Measurements from ENCODE around the gene BRMS1L. TPM values are rescaled to one million over a fixed set of nuclear protein-coding genes. Genes with fewer than 3 reads are reported as not detected.
A peak's percentile ranks its signal among the peaks of the same experiment; 100 is the strongest.
"Not testable (repeated sequence)": the region's sequence is repeated elsewhere in the genome, so short reads cannot be mapped to it uniquely, and the experiment has no call there.

The BRMS1L gene
- total RNA-seq (10 to 100 TPM; 14.2 to 15.8 (median 14.8) TPM), polyA plus RNA-seq (9.3 TPM)
- long read RNA-seq, donor 1, transcript BRMS1L-201 (10 exons, 2,657 nt), result major isoform, 35 of 39 reads
- long read RNA-seq, donor 1, partial matches to known transcripts, result 0 of 39 reads
- long read RNA-seq, donor 1, other reads (novel, unspliced or antisense), result 4 of 39 reads
- long read RNA-seq, donor 2, transcript BRMS1L-201 (10 exons, 2,657 nt), result major isoform, 9 of 11 reads
- long read RNA-seq, donor 2, partial matches to known transcripts, result 0 of 11 reads
- long read RNA-seq, donor 2, other reads (novel, unspliced or antisense), result 2 of 11 reads
- long read RNA-seq, donor 3, transcript BRMS1L-201 (10 exons, 2,657 nt), result major isoform, 44 of 48 reads
- long read RNA-seq, donor 3, partial matches to known transcripts, result 0 of 48 reads
- long read RNA-seq, donor 3, other reads (novel, unspliced or antisense), result 4 of 48 reads
- long read RNA-seq, donor 4, transcript BRMS1L-201 (10 exons, 2,657 nt), result major isoform, 12 of 12 reads
- long read RNA-seq, donor 4, partial matches to known transcripts, result 0 of 12 reads
- long read RNA-seq, donor 4, other reads (novel, unspliced or antisense), result 0 of 12 reads

- ATAC-seq (peak; percentile 99), DNase-seq (peak; percentile 99)
- H3K27me3 ChIP-seq (ENCODE audit: control insufficient read depth, insufficient read depth), result no peaks in the 10 kb centered on the region
- peak within 1 kb of the TSS; percentile 98 for H3K27ac ChIP-seq (ENCODE audit: low read length)
- H3K9me3 ChIP-seq (ENCODE audit: control insufficient read depth, low read length), result no peaks in the 10 kb centered on the region
- H3K4me1 ChIP-seq (ENCODE audit: control insufficient read depth, insufficient read depth, low read length), result no peaks in the 10 kb centered on the region
- intact Hi-C loops (cut with DNase I), result no loop called here
- peak within 1 kb of the TSS; percentile 76 for H3K4me3 ChIP-seq (ENCODE audit: low read length)
- under 1% methylated on average over 70 of the region's 70 CpGs for WGBS
Observed at GRCh38 chr14:35826218-35826951, at the start of gene BRMS1L. TSS of gene BRMS1L (plus strand) at chr14:35826338. CDS start at chr14:35826517, 179 bp downstream.

- 94% methylated on average over 4 of the region's 4 CpGs for WGBS
- ATAC-seq (no peak), DNase-seq (no peak)
- no peak overlapping the region for H3K4me3 ChIP-seq (ENCODE audit: low read length)
- H3K9me3 ChIP-seq (ENCODE audit: control insufficient read depth, low read length), result no peaks in the 10 kb centered on the region
- no peaks in the 10 kb centered on the region for H3K27me3 ChIP-seq (ENCODE audit: control insufficient read depth, insufficient read depth)
- no peaks in the 10 kb centered on the region for H3K4me1 ChIP-seq (ENCODE audit: control insufficient read depth, insufficient read depth, low read length)
- no peak overlapping the region for H3K27ac ChIP-seq (ENCODE audit: low read length)
- intact Hi-C loops (cut with DNase I), result no loop called here
Observed at GRCh38 chr14:35776823-35777222, 49.3 kb upstream of the BRMS1L start.

- H3K9me3 ChIP-seq (ENCODE audit: control insufficient read depth, low read length); H3K27ac ChIP-seq (ENCODE audit: low read length); intact Hi-C loops (cut with DNase I); DNase-seq; H3K27me3 ChIP-seq (ENCODE audit: control insufficient read depth, insufficient read depth); H3K4me1 ChIP-seq (ENCODE audit: control insufficient read depth, insufficient read depth, low read length); H3K4me3 ChIP-seq (ENCODE audit: low read length); ATAC-seq: not testable (repeated sequence)
- WGBS, result 99% methylated on average over 5 of the region's 5 CpGs
Observed at GRCh38 chr14:35777550-35777949, 48.6 kb upstream of the BRMS1L start.

GRCh38 chr14:35779368-35779767, 46.8 kb upstream of the BRMS1L start:
- 98% methylated on average over 3 of the region's 3 CpGs for WGBS
- ATAC-seq, result no peak

GRCh38 chr14:35783699-35784098, 42.4 kb upstream of the BRMS1L start:
- Histone ChIP-seq H3K9me3 (ENCODE audit: control insufficient read depth, low read length) (no peaks in the 10 kb centered on the region), H3K4me3 (ENCODE audit: low read length) (no peak overlapping the region), H3K27ac (ENCODE audit: low read length) (no peak overlapping the region), H3K4me1 (ENCODE audit: control insufficient read depth, insufficient read depth, low read length) (no peaks in the 10 kb centered on the region), H3K27me3 (ENCODE audit: control insufficient read depth, insufficient read depth) (no peaks in the 10 kb centered on the region)
- DNase-seq, result no peak
- 56% methylated on average over 1 of the region's 1 CpG for WGBS
- ATAC-seq, result no peak
- intact Hi-C loops (cut with DNase I), result no loop called here

More at GRCh38 chr14:35779368-35779767, 46.8 kb upstream of the BRMS1L start:
- H3K4me1 ChIP-seq (ENCODE audit: control insufficient read depth, insufficient read depth, low read length), result no peaks in the 10 kb centered on the region
- intact Hi-C loops (cut with DNase I), result no loop called here
- H3K27me3 ChIP-seq (ENCODE audit: control insufficient read depth, insufficient read depth), result no peaks in the 10 kb centered on the region
- H3K27ac ChIP-seq (ENCODE audit: low read length), result no peak overlapping the region
- DNase-seq, result no peak
- no peaks in the 10 kb centered on the region for H3K9me3 ChIP-seq (ENCODE audit: control insufficient read depth, low read length)
- no peak overlapping the region for H3K4me3 ChIP-seq (ENCODE audit: low read length)

GRCh38 chr14:35786856-35787255, 39.3 kb upstream of the BRMS1L start:
- 91% methylated on average over 2 of the region's 2 CpGs for WGBS
- no peak overlapping the region for H3K4me3 ChIP-seq (ENCODE audit: low read length)
- H3K27me3 ChIP-seq (ENCODE audit: control insufficient read depth, insufficient read depth), result no peaks in the 10 kb centered on the region
- ATAC-seq (no peak), DNase-seq (no peak)
- no peaks in the 10 kb centered on the region for H3K9me3 ChIP-seq (ENCODE audit: control insufficient read depth, low read length)
- H3K27ac ChIP-seq (ENCODE audit: low read length), result no peak overlapping the region
- intact Hi-C loops (cut with DNase I), result no loop called here
- H3K4me1 ChIP-seq (ENCODE audit: control insufficient read depth, insufficient read depth, low read length), result no peaks in the 10 kb centered on the region

GRCh38 chr14:35789651-35790050, 36.5 kb upstream of the BRMS1L start:
- no peaks in the 10 kb centered on the region for H3K4me1 ChIP-seq (ENCODE audit: control insufficient read depth, insufficient read depth, low read length)
- 93% methylated on average over 4 of the region's 4 CpGs for WGBS
- no peaks in the 10 kb centered on the region for H3K27me3 ChIP-seq (ENCODE audit: control insufficient read depth, insufficient read depth)
- DNase-seq (no peak), ATAC-seq (no peak)
- no peak overlapping the region for H3K27ac ChIP-seq (ENCODE audit: low read length)
- H3K4me3 ChIP-seq (ENCODE audit: low read length), result no peak overlapping the region
- intact Hi-C loops (cut with DNase I), result no loop called here
- H3K9me3 ChIP-seq (ENCODE audit: control insufficient read depth, low read length), result no peaks in the 10 kb centered on the region

- H3K9me3 ChIP-seq (ENCODE audit: control insufficient read depth, low read length), result no peaks in the 10 kb centered on the region
- WGBS, result 96% methylated on average over 6 of the region's 6 CpGs
- no peaks in the 10 kb centered on the region for H3K27me3 ChIP-seq (ENCODE audit: control insufficient read depth, insufficient read depth)
- H3K4me1 ChIP-seq (ENCODE audit: control insufficient read depth, insufficient read depth, low read length), result peaks cover 1% of the 10 kb centered on the region
- H3K27ac ChIP-seq (ENCODE audit: low read length), result no peak overlapping the region
- DNase-seq (no peak), ATAC-seq (no peak)
- H3K4me3 ChIP-seq (ENCODE audit: low read length), result no peak overlapping the region
- intact Hi-C loops (cut with DNase I), result no loop called here
Observed at GRCh38 chr14:35797796-35798195, 28.3 kb upstream of the BRMS1L start.

GRCh38 chr14:35806006-35806907, 19.9 kb upstream of the BRMS1L start:
- ATAC-seq, result no peak
- Histone ChIP-seq H3K27me3 (ENCODE audit: control insufficient read depth, insufficient read depth) (no peaks in the 10 kb centered on the region), H3K27ac (ENCODE audit: low read length) (no peak overlapping the region), H3K9me3 (ENCODE audit: control insufficient read depth, low read length) (no peaks in the 10 kb centered on the region), H3K4me3 (ENCODE audit: low read length) (no peak overlapping the region), H3K4me1 (ENCODE audit: control insufficient read depth, insufficient read depth, low read length) (peaks cover 1% of the 10 kb centered on the region)
- no peak for DNase-seq
- intact Hi-C loops (cut with DNase I), result no loop called here
- WGBS, result 86% methylated on average over 2 of the region's 2 CpGs

GRCh38 chr14:35807131-35807961, 18.8 kb upstream of the BRMS1L start:
- H3K27ac ChIP-seq (ENCODE audit: low read length), result no peak overlapping the region
- WGBS, result 67% methylated on average over 8 of the region's 8 CpGs
- ATAC-seq (no peak), DNase-seq (no peak)
- H3K4me1 ChIP-seq (ENCODE audit: control insufficient read depth, insufficient read depth, low read length), result peaks cover 1% of the 10 kb centered on the region
- no peaks in the 10 kb centered on the region for H3K9me3 ChIP-seq (ENCODE audit: control insufficient read depth, low read length)
- peak overlapping the region; percentile 72 for H3K4me3 ChIP-seq (ENCODE audit: low read length)
- intact Hi-C loops (cut with DNase I), result no loop called here
- no peaks in the 10 kb centered on the region for H3K27me3 ChIP-seq (ENCODE audit: control insufficient read depth, insufficient read depth)

All from right cardiac atrium (tissue), 5 donors.